Peyer's patch (tissue), 4 donors: ENCODE measurements around the gene MAP2K1. TPM values are rescaled to one million over a fixed set of nuclear protein-coding genes. Genes with fewer than 3 reads are reported as not detected.

Experiments used
- DNase-seq, 3 donors: peaks; one replicate each; pipeline ENCODE4 v3.0.0-alpha.2; 2017 to 2019
- H3K27ac ChIP-seq, 4 donors: fragments of 200-600 bp; sonication (generic); one replicate each; pipeline ENCODE4 v1.5.1; 2016 to 2019
- H3K27me3 ChIP-seq, 2 donors: fragments of 200-600 bp; sonication (generic); one replicate each; pipeline ENCODE4 v1.5.1; 2019
- H3K36me3 ChIP-seq, 3 donors: fragments of 200-600 bp; sonication (generic); one replicate each; pipeline ENCODE4 v1.5.1; 2016 to 2019
- H3K4me1 ChIP-seq, 4 donors: fragments of 200-600 bp; sonication (generic); one replicate each; pipeline ENCODE4 v1.5.1; 2016 to 2019
- H3K4me3 ChIP-seq, 4 donors: fragments of 200-600 bp; sonication (generic); 1 replicate in 3 of 4; 2 replicates in 1 of 4; pipeline ENCODE4 v1.5.1; 2016 to 2019; ENCODE audit warnings: mild to moderate bottlenecking in 1 of 4
- H3K9me3 ChIP-seq, 4 donors: fragments of 200-600 bp; sonication (generic); one replicate each; pipeline ENCODE4 v1.5.1; 2016 to 2019; ENCODE audit warnings: mild to moderate bottlenecking in 1 of 4
- CTCF ChIP-seq, 6 experiments: fragments of 450-650 bp in 4 of 6; fragments of 200-600 bp in 2 of 6; sonication (generic) in 1 of 6; IDR thresholded peaks; one replicate each; pipeline ENCODE4 v1.5.1; 2017 to 2019; ENCODE audit warnings: antibody characterized with exemption in 6 of 6, mild to moderate bottlenecking in 3 of 6, moderate library complexity in 1 of 6
- POLR2A ChIP-seq, 2 donors: fragments of 450-650 bp; IDR thresholded peaks; one replicate each; pipeline ENCODE4 v1.5.1; 2017; ENCODE audit warnings: antibody characterized with exemption in 2 of 2, mild to moderate bottlenecking in 2 of 2, moderate library complexity in 2 of 2
- total RNA-seq, 4 donors: library from RNA; depleted of rRNA; stranded (reverse); fragments of >200 nt; gene quantifications; one replicate each; pipeline ENCODE4 v1.1.0, GENCODE V29; 2016

Gene MAP2K1
- total RNA-seq, 4 donors from 2014 or later: 12.7 to 47.9 (median 27.7) TPM

DNA sequence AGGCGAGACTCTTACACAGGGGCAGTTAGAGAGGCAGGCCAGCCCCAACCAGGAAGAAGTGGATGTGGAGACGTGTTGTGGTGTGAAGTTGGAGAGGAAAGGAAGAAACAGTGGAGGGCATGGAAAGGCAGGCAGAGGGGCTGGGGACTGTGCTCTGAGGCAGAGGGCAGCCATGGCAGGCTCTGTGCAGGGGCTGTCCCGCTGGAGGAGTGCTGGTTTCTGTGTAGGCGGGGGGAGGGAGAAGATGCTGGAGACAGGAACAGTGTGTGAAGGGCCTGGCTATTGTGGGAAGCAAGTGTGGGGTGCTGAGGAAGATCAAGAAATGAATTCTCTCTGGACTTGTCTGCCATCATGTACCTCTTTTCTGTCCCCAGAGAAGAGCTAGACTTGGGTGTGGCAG is 89.8 kb downstream of the MAP2K1 start:
- Histone ChIP-seq H3K36me3 (peaks cover 0 to 1% (median 0%) of the 10 kb centered on the region in 3 donors), H3K9me3 (no peaks in the 10 kb centered on the region), H3K27ac (no peak overlapping the region), H3K4me3 (no peak overlapping the region), H3K27me3 (no peaks in the 10 kb centered on the region), H3K4me1 (peaks cover 0 to 6% (median 0%) of the 10 kb centered on the region in 4 donors)
- no peak for DNase-seq
- TF ChIP-seq POLR2A (IDR thresholded peaks at IDR 0.05): no peak
- no peak for TF ChIP-seq CTCF (IDR thresholded peaks at IDR 0.05)

GRCh38 chr15:66477011-66477410 is 90.3 kb downstream of the MAP2K1 start:
- DNase-seq: no peak
- peaks cover 0 to 6% (median 0%) of the 10 kb centered on the region in 3 donors for H3K36me3 ChIP-seq
- no peak overlapping the region for H3K27ac ChIP-seq
- TF ChIP-seq CTCF (IDR thresholded peaks at IDR 0.05) (no peak), POLR2A (IDR thresholded peaks at IDR 0.05) (no peak)
- H3K27me3 ChIP-seq: no peaks in the 10 kb centered on the region
- no peaks in the 10 kb centered on the region for H3K9me3 ChIP-seq
- H3K4me3 ChIP-seq: no peak overlapping the region
- peaks cover 0 to 6% (median 0%) of the 10 kb centered on the region in 4 donors for H3K4me1 ChIP-seq

- H3K9me3 ChIP-seq: no peaks in the 10 kb centered on the region
- H3K27ac ChIP-seq: no peak overlapping the region
- H3K27me3 ChIP-seq: no peaks in the 10 kb centered on the region
- H3K36me3 ChIP-seq: peaks cover 0 to 10% (median 0%) of the 10 kb centered on the region in 3 donors
- no peak for TF ChIP-seq POLR2A (IDR thresholded peaks at IDR 0.05)
- DNase-seq: no peak
- H3K4me3 ChIP-seq: no peak overlapping the region
- no peaks in the 10 kb centered on the region for H3K4me1 ChIP-seq
Measured at GRCh38 chr15:66480267-66480666, 93.6 kb downstream of the MAP2K1 start.

DNA sequence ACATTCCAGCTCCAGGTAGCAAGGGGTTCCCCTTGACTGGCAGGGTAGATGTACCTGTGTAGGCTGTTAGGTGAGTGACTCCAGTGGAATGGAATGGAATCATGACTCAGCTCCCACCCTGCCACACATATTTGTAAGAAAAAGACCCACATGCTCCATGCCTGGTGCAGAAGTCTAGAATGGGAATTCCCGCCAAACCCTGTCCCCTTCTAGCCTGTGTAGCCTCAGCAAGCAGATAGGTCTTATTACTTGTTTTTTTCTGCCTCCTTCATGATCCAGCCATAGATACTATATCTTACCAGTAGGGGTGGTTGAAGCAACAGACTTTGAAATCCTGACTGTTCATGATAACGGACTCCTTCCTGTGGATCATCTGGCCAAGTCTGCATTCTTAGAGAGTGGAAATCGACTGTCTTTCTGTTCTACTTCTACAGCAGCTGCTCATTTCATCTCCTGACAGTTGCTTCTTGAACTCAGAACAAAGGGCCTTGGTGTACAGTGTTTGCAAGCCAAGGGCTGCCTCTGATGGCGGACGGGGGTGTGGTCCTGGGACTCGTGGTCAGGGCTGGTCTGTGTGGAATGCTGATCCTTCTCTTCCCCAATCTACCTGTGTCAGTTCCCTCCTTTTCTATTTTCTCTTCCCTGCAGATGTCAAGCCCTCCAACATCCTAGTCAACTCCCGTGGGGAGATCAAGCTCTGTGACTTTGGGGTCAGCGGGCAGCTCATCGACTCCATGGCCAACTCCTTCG is 94.6 kb downstream of the MAP2K1 start:
- Histone ChIP-seq H3K9me3 (no peaks in the 10 kb centered on the region), H3K4me3 (no peak overlapping the region), H3K27ac (no peak overlapping the region), H3K36me3 (peaks cover 0 to 10% (median 0%) of the 10 kb centered on the region in 3 donors), H3K4me1 (no peaks in the 10 kb centered on the region), H3K27me3 (no peaks in the 10 kb centered on the region)
- DNase-seq: no peak
- TF ChIP-seq POLR2A (IDR thresholded peaks at IDR 0.05) (no peak), CTCF (IDR thresholded peaks at IDR 0.05) (no peak)

- H3K36me3 ChIP-seq: peaks cover 0 to 17% (median 0%) of the 10 kb centered on the region in 3 donors
- H3K27ac ChIP-seq: no peak overlapping the region
- no peaks in the 10 kb centered on the region for H3K9me3 ChIP-seq
- H3K4me1 ChIP-seq: no peaks in the 10 kb centered on the region
- DNase-seq: no peak
- no peaks in the 10 kb centered on the region for H3K27me3 ChIP-seq
- no peak for TF ChIP-seq CTCF (IDR thresholded peaks at IDR 0.05)
- no peak for TF ChIP-seq POLR2A (IDR thresholded peaks at IDR 0.05)
- no peak overlapping the region for H3K4me3 ChIP-seq
Measured at GRCh38 chr15:66482539-66482938, 95.8 kb downstream of the MAP2K1 start.

GRCh38 chr15:66483131-66483566 is 96.4 kb downstream of the MAP2K1 start:
- no peak overlapping the region for H3K4me3 ChIP-seq
- peaks cover 0 to 23% (median 0%) of the 10 kb centered on the region in 3 donors for H3K36me3 ChIP-seq
- H3K9me3 ChIP-seq: no peaks in the 10 kb centered on the region
- H3K27ac ChIP-seq: no peak overlapping the region
- DNase-seq: no peak
- no peaks in the 10 kb centered on the region for H3K27me3 ChIP-seq
- H3K4me1 ChIP-seq: no peaks in the 10 kb centered on the region
- TF ChIP-seq POLR2A (IDR thresholded peaks at IDR 0.05) (no peak), CTCF (IDR thresholded peaks at IDR 0.05) (no peak)
